ENCODE measurements around the gene DDX27. TPM values are rescaled to one million over a fixed set of nuclear protein-coding genes. Genes with fewer than 3 reads are reported as not detected.

Gene DDX27
- total RNA-seq, 1 donor from 2014 or later, result 27.8 TPM

DNA sequence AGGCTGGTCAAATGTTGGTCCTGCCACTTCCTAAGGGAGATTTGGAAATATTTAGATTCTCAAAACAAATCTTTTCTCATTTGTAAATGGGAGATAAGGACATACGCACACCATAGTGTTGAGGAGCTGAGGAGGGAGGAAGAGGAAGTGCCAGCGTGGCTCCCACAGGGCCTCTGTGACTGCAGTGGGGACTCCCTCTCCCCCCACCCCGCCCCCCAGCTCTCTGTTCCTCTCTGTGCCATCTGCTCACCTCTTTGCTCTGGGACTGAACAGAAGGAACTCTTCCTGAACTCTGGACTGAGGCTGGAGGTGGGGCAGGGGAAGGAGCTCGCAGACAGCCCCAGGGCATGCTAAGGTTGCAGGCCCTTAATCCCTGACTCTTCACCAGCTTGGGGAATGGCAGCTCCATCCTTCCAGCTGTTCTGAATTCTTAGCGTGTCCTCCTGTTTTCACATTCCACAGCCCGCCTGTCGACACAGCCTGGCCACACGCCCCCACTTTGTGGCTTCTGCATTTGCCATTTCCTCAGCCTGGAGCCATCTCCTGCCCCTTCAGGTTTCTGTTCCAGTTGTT is 11.4 kb downstream of the DDX27 start:
- Histone ChIP-seq H3K27ac (peak overlapping the region; percentile 24), H3K4me1 (no peaks in the 10 kb centered on the region), H3K9me3 (no peaks in the 10 kb centered on the region), H3K36me3 (peaks cover 97% of the 10 kb centered on the region), H3K27me3 (ENCODE audit: low read depth) (no peaks in the 10 kb centered on the region), H3K4me3 (no peak overlapping the region)
- TF ChIP-seq, protein P1, sequence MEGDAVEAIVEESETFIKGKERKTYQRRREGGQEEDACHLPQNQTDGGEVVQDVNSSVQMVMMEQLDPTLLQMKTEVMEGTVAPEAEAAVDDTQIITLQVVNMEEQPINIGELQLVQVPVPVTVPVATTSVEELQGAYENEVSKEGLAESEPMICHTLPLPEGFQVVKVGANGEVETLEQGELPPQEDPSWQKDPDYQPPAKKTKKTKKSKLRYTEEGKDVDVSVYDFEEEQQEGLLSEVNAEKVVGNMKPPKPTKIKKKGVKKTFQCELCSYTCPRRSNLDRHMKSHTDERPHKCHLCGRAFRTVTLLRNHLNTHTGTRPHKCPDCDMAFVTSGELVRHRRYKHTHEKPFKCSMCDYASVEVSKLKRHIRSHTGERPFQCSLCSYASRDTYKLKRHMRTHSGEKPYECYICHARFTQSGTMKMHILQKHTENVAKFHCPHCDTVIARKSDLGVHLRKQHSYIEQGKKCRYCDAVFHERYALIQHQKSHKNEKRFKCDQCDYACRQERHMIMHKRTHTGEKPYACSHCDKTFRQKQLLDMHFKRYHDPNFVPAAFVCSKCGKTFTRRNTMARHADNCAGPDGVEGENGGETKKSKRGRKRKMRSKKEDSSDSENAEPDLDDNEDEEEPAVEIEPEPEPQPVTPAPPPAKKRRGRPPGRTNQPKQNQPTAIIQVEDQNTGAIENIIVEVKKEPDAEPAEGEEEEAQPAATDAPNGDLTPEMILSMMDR (IDR thresholded peaks at IDR 0.05), result no peak
- DNase-seq, result peak; percentile 66
- intact Hi-C loops (cut with DNase I), result no loop called here
- peak; percentile 70 to 78 for ATAC-seq

DNA sequence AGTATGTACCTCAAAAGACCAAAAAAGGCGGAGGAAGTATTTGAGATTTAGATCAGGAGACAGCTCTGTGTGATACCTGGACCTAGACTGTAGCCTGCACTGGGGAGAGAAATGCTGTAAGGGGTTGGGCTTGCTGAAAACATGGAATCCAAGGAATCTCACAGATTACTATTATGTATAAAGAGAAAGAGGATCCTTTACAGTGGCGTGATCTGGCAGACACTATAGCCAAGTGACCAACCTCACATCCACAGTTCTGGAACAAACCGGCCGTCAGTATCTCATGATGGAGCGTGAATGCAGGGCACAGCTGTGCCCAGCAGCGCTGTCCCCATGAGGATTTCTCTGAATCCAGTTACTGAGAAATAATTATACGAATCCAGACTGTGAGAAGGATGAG is 12.3 kb downstream of the DDX27 start:
- H3K27ac ChIP-seq, result no peak overlapping the region
- no peaks in the 10 kb centered on the region for H3K9me3 ChIP-seq
- peaks cover 97% of the 10 kb centered on the region for H3K36me3 ChIP-seq
- intact Hi-C loops (cut with DNase I), result no loop called here
- H3K4me3 ChIP-seq, result no peak overlapping the region
- H3K4me1 ChIP-seq, result no peaks in the 10 kb centered on the region
- ATAC-seq (no peak), DNase-seq (no peak)
- H3K27me3 ChIP-seq (ENCODE audit: low read depth), result no peaks in the 10 kb centered on the region
- TF ChIP-seq, protein P1 (IDR thresholded peaks at IDR 0.05), result no peak

DNA sequence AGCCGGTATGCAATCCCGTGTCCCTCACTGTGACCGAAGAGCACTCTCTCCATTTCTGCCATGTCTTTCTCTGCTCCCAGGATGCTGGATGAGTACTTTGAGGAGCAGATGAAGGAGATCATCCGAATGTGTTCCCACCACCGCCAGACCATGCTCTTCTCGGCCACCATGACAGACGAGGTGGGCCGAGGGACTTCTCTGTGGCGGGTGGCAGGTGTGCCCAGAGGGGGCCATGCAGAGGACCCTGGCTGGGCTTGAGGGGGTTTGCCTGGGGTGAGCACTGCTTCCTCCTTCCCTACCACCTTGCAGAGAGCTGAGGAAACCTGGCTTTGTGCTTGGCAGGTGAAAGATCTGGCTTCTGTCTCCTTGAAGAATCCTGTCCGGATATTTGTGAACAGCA is 14.0 kb downstream of the DDX27 start:
- TF ChIP-seq, protein P1 (IDR thresholded peaks at IDR 0.05), result no peak
- H3K36me3 ChIP-seq, result peaks cover 98% of the 10 kb centered on the region
- DNase-seq (no peak), ATAC-seq (no peak)
- no peaks in the 10 kb centered on the region for H3K27me3 ChIP-seq (ENCODE audit: low read depth)
- H3K27ac ChIP-seq, result no peak overlapping the region
- no peaks in the 10 kb centered on the region for H3K4me1 ChIP-seq
- intact Hi-C loops (cut with DNase I), result no loop called here
- no peak overlapping the region for H3K4me3 ChIP-seq
- H3K9me3 ChIP-seq, result no peaks in the 10 kb centered on the region

DNA sequence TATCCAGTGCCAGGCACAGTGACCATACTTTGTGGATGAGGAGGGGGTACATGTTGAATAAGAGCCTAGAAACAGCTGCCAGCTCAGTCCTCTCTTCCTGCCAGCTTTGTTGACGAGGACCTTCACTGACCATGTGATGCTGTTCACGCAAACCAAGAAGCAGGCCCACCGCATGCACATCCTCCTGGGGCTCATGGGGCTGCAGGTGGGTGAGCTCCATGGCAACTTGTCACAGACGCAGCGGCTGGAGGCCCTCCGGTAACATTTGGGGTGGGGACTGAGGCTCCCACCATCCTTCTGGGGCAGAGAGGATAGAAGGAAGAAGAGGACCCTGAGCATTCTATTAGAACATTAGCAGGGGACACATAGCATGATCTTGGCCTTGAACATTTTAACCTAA is 15.6 kb downstream of the DDX27 start:
- Histone ChIP-seq H3K9me3 (no peaks in the 10 kb centered on the region), H3K27ac (no peak overlapping the region), H3K36me3 (peaks cover 97% of the 10 kb centered on the region), H3K4me1 (no peaks in the 10 kb centered on the region), H3K27me3 (ENCODE audit: low read depth) (no peaks in the 10 kb centered on the region), H3K4me3 (no peak overlapping the region)
- no peak for DNase-seq
- intact Hi-C loops (cut with DNase I), result no loop called here
- TF ChIP-seq, protein P1 (IDR thresholded peaks at IDR 0.05), result no peak
- ATAC-seq, result no peak

DNA sequence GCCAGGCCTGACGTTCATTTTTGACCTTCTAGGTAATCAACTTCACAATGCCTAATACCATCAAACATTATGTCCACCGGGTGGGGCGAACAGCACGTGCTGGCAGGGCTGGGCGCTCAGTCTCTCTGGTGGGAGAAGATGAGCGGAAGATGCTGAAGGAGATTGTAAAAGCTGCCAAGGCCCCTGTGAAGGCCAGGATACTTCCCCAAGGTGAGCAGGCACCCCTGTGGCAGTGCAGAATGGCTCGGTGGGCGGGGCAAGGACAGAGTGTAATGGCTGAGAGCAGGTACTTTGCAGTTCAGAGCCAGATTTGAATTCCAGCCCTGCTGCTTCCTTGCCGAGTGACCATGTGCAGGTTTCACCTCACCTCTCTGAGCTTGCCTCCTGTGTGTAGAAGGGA is 17.1 kb downstream of the DDX27 start:
- no peaks in the 10 kb centered on the region for H3K27me3 ChIP-seq (ENCODE audit: low read depth)
- no peak overlapping the region for H3K27ac ChIP-seq
- ATAC-seq (no peak), DNase-seq (no peak)
- no peak overlapping the region for H3K4me3 ChIP-seq
- H3K9me3 ChIP-seq, result no peaks in the 10 kb centered on the region
- intact Hi-C loops (cut with DNase I), result no loop called here
- TF ChIP-seq, protein P1 (IDR thresholded peaks at IDR 0.05), result no peak
- H3K36me3 ChIP-seq, result peaks cover 97% of the 10 kb centered on the region
- H3K4me1 ChIP-seq, result no peaks in the 10 kb centered on the region

Measured in lower lobe of right lung (tissue), 2 donors.